ENCODE results near the gene CD300E.
"Not testable (repeated sequence)": the region's sequence is repeated elsewhere in the genome, so short reads cannot be mapped to it uniquely, and the experiment has no call there.

Gene CD300E

DNA sequence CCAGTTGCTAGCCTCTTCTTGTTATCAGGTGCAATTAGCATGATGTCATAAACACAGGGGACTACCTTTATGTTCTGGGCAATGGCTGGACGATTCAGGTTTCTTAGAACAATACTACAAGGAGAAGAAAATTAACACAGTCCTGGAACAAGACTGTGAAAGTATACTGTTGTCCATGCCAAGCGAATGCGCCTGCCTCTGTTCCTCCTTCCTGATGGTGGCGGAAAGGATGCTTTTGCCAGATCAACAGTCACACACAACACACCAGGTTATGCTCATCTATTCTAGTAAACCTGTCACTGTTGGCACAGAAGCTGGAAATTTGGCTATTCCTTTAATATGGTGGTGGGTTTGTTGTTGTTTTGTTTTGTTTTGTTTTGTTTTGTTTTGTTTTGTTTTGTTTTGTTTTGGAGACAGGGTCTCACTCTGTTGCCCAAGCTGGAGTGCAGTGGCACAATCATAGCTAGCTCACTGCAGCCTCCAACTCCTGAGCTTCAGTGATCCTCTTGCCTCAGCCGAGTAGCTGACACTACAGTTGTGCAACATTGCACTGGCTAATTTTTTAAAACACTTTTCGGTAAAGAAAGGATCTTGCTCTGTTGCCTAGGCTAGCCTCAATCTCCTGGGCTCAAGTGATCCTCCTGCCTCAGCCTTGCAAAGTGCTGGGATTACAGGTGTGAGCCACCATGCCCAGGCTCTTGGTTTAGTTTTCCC, 28.3 kb downstream of the CD300E start:
- H3K36me3 ChIP-seq (ENCODE audit: control insufficient read depth, insufficient read depth, low read length) = no peaks in the 10 kb centered on the region
- H3K4me3 ChIP-seq (ENCODE audit: low read length) = no peak overlapping the region
- H3K27me3 ChIP-seq (ENCODE audit: control insufficient read depth, insufficient read depth, low read length) = peaks cover 4% of the 10 kb centered on the region
- no peaks in the 10 kb centered on the region for H3K9me3 ChIP-seq (ENCODE audit: control insufficient read depth, low read length)
- H3K9ac ChIP-seq (ENCODE audit: low read length) = no peak overlapping the region
- no peaks in the 10 kb centered on the region for H3K4me1 ChIP-seq (ENCODE audit: control insufficient read depth, insufficient read depth, low read length)

DNA sequence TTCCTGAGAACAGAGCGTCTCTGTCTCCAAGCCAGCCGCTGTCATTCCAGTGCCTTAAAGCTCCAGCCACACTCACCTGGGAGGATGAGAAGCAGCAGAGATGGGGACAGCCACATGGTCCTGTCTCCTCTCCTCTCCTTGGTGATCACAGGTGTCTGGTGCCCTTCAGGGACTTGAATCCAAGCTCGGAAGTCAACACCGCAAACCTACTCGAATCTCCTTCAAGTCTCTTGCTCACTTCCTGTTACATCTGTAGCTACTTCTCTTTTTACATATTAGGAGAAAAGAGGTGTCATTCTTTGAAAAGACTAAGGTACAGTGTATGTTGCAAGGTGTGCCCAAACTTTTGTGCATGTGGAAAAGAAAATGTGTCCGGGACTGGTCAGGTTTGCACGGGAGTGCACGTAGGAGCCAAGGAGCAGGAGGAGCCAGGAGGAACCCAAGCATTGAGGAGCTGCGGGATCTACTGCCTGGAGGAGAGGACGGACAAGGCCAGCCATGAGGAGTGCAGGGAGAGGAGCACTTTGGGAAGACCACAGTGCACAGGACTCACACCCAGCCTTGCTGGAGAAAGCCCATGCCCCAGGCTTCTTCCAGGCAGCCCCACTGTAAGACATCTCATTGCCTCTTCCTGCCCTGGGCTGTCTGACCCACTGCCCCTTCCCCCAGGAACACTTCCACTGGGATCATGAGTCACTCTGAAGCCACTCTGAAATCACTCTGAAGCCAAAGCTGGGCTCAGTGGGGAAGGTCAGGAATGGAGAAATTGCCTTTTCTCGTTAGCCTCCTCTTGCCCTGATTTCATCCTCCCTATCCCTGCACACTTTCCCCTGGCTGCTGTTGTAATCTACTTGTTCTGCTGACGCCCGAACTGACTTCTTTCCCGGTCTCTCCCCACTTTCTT, 31.2 kb downstream of the CD300E start, which contains the start of gene CD300LD:
Gene CD300LD (minus strand): TSS at position 197 of the 904 bp plus-strand sequence. CDS start 81 bp downstream, at position 116.
- Histone ChIP-seq H3K36me3 (ENCODE audit: control insufficient read depth, insufficient read depth, low read length) (no peaks in the 10 kb centered on the region), H3K4me3 (ENCODE audit: low read length) (no peak within 1 kb of the TSS), H3K9ac (ENCODE audit: low read length) (no peak within 1 kb of the TSS), H3K4me1 (ENCODE audit: control insufficient read depth, insufficient read depth, low read length) (no peaks in the 10 kb centered on the region), H3K27me3 (ENCODE audit: control insufficient read depth, insufficient read depth, low read length) (no peaks in the 10 kb centered on the region), H3K9me3 (ENCODE audit: control insufficient read depth, low read length) (no peaks in the 10 kb centered on the region)

DNA sequence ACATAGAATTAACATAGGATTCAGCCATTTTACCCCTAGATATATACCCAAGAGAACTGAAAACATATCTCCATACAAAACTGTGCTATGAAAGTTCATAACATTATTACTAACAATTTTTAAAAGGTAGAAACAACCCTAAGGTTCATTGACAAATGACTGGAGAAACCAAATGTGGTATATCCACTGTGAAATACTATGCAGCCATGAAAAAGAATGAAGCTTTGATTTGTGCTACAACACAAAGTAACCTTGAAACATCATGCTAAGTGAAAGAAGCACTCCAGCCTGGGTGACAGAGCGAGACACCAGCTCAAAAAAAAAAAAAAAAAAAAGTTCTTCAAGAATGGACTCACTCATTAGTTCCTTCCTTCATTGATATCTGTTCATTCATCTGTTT, 32.0 kb downstream of the CD300E start:
- H3K36me3 ChIP-seq (ENCODE audit: control insufficient read depth, insufficient read depth, low read length) = no peaks in the 10 kb centered on the region
- H3K9me3 ChIP-seq (ENCODE audit: control insufficient read depth, low read length) = no peaks in the 10 kb centered on the region
- no peak overlapping the region for H3K9ac ChIP-seq (ENCODE audit: low read length)
- H3K4me3 ChIP-seq (ENCODE audit: low read length) = no peak overlapping the region
- H3K4me1 ChIP-seq (ENCODE audit: control insufficient read depth, insufficient read depth, low read length) = no peaks in the 10 kb centered on the region
- no peaks in the 10 kb centered on the region for H3K27me3 ChIP-seq (ENCODE audit: control insufficient read depth, insufficient read depth, low read length)

DNA sequence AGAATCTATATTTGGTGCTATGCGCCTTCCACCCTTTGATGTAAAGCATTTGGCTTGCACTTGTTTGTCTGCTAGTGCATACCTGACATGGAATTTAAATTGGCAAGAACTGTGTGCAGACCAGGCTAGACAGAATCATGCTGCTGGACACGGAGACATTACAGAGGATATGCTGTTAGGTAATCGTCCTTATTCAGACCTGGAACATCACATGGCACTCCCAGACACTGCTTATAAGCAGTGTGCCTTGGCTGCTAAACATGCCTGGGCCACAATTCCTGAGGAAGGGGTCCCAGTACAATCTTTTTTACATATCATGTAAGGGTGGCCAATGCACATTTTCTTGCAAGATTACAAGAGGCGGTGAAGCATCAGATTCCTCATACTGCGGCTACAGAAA, 37.8 kb downstream of the CD300E start:
- no peak overlapping the region for H3K9ac ChIP-seq (ENCODE audit: low read length)
- H3K4me1 ChIP-seq (ENCODE audit: control insufficient read depth, insufficient read depth, low read length) = no peaks in the 10 kb centered on the region

DNA sequence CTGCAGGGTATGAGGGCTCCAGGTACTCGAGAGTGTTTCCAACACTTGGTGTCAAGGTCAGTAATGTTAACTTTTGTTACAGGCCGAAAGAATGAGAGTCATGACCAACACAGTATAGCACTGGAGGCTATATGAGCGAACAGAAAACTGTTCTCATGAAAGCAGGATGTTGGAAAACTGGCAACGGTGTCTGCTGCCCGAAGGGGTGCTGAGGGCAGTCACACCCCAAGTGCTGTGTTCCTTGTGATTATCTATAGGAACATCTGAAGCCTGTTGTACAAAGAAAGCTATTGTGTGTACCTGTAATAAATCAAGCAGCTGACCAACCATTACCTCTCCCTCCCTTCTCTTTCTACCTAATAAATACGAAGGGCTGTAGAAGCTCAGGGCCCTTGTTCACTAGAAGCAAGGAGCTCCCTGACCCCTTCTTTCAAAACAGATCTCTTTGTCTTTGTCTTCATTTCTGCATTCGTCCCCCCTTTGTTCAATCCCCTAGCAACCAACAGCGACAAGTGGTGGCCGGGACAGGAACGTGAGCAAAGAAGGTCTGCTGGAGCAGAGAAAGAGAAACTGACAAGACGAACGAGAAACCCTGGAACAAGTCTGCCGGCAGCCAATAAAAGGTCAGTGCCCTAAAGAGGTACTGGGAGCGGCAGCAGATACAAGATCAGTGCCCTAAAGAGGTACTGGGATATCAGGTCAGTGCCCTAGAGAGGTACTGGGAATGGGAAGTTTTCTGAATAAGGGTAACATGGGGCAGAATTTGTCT, 39.1 kb downstream of the CD300E start:
- Histone ChIP-seq H3K27me3 (ENCODE audit: control insufficient read depth, insufficient read depth, low read length) (no peaks in the 10 kb centered on the region), H3K9me3 (ENCODE audit: control insufficient read depth, low read length) (no peaks in the 10 kb centered on the region), H3K36me3 (ENCODE audit: control insufficient read depth, insufficient read depth, low read length) (no peaks in the 10 kb centered on the region), H3K4me3 (ENCODE audit: low read length) (no peak overlapping the region), H3K9ac (ENCODE audit: low read length) (no peak overlapping the region), H3K4me1 (ENCODE audit: control insufficient read depth, insufficient read depth, low read length) (no peaks in the 10 kb centered on the region)

More for the DNA sequence above, 37.8 kb downstream of the CD300E start:
- Histone ChIP-seq H3K4me3 (ENCODE audit: low read length) (no peak overlapping the region), H3K36me3 (ENCODE audit: control insufficient read depth, insufficient read depth, low read length) (no peaks in the 10 kb centered on the region), H3K9me3 (ENCODE audit: control insufficient read depth, low read length) (no peaks in the 10 kb centered on the region), H3K27me3 (ENCODE audit: control insufficient read depth, insufficient read depth, low read length) (no peaks in the 10 kb centered on the region)

DNA sequence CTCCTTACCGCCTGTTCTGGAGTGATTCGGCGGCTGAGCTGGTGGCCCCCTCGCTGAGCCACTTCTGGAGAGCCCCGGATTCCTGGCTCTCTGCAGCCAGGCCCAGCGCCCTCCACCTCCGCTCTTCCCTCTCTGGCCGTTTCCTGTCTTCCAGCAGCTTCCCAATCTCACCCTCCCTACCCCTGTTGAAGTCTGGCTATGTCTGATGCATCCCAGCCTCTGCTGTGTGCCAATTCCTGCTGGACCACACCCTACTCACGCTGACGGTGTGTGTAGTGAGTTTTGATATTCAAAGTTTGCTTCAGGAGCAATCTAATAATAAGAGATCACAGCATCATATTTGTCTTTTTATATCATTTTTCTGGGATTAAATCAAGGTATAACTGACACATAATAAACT, 40.9 kb downstream of the CD300E start:
- Histone ChIP-seq H3K9ac (ENCODE audit: low read length) (no peak overlapping the region), H3K4me3 (ENCODE audit: low read length) (no peak overlapping the region), H3K4me1 (ENCODE audit: control insufficient read depth, insufficient read depth, low read length) (no peaks in the 10 kb centered on the region), H3K9me3 (ENCODE audit: control insufficient read depth, low read length) (no peaks in the 10 kb centered on the region), H3K36me3 (ENCODE audit: control insufficient read depth, insufficient read depth, low read length) (no peaks in the 10 kb centered on the region), H3K27me3 (ENCODE audit: control insufficient read depth, insufficient read depth, low read length) (no peaks in the 10 kb centered on the region)

DNA sequence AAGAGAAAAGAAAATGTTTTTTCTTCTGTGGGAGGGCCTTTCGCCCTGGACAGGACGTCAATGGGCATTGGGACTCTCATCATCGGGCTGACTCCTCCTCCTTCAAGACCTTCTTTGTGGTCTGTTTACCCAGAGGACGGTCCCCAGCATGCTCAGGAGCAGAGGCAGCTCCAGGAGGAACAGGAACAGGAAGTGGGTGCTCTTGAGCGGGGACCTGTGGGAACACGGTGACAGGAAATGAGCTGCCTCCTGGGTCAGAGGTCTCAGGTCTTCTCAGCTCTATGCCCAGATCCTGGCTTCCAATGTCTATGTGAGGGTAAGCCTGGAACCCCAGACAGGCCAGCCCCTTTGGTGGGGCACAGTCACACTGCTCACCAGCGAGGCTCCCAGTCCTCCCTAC, 43.6 kb downstream of the CD300E start:
- Histone ChIP-seq H3K36me3 (ENCODE audit: control insufficient read depth, insufficient read depth, low read length) (no peaks in the 10 kb centered on the region), H3K27me3 (ENCODE audit: control insufficient read depth, insufficient read depth, low read length) (no peaks in the 10 kb centered on the region), H3K9me3 (ENCODE audit: control insufficient read depth, low read length) (no peaks in the 10 kb centered on the region), H3K4me1 (ENCODE audit: control insufficient read depth, insufficient read depth, low read length) (no peaks in the 10 kb centered on the region), H3K4me3 (ENCODE audit: low read length) (no peak overlapping the region), H3K9ac (ENCODE audit: low read length) (no peak overlapping the region)

DNA sequence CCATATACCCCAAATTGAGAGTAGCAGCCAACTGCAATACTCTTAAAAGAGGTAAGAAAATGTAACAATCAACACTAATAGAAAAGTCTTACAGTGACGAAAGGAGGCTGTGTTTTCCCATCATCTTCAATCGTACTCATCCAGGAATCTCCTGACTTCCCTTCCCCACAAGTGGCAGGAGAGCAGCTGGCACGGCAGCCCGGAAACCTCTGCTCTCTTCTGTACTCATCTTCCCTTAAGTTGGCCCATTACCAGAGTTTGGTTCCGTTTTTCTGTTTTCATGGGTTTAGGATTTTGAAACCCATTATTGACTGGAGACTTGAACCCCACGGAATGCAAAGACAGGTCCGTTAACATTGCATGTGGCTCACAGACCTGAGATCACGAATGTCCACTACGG, 44.6 kb downstream of the CD300E start:
- Histone ChIP-seq H3K9ac (ENCODE audit: low read length) (no peak overlapping the region), H3K4me3 (ENCODE audit: low read length) (no peak overlapping the region), H3K4me1 (ENCODE audit: control insufficient read depth, insufficient read depth, low read length) (no peaks in the 10 kb centered on the region), H3K9me3 (ENCODE audit: control insufficient read depth, low read length) (no peaks in the 10 kb centered on the region), H3K27me3 (ENCODE audit: control insufficient read depth, insufficient read depth, low read length) (no peaks in the 10 kb centered on the region), H3K36me3 (ENCODE audit: control insufficient read depth, insufficient read depth, low read length) (no peaks in the 10 kb centered on the region)

DNA sequence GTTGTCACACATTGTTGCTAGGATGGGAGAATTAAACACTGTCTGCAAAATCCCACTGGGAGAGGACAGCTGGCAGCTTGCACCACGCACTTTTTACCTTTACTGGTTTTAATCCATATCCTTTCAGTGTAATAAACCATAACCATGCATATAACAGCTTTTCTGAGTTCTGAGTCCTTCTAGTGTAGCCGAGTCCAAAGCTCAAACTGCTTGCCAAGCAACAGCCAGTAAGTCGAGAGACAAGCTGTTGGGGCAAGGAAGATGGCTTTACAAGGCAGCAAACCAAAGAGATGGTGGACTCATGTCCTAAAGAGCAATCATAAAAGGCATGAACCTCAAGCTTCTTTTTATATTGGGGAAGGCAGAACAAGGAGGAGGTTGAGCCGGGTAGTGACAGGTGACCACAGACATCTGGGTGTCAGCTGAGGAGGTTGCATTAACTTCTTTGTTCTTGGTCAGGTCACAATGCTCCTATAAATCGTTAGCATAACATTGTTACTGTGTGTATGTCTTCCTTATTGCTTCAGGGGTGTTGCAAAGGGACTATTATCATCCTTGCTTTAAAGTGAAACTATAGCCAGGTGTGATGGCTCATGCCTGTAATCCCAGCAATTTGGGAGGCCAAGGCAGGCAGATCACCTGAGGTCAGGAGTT, 48.9 kb downstream of the CD300E start:
- H3K4me3 ChIP-seq (ENCODE audit: low read length) = no peak overlapping the region
- H3K4me1 ChIP-seq (ENCODE audit: control insufficient read depth, insufficient read depth, low read length) = no peaks in the 10 kb centered on the region
- H3K36me3 ChIP-seq (ENCODE audit: control insufficient read depth, insufficient read depth, low read length) = no peaks in the 10 kb centered on the region
- no peaks in the 10 kb centered on the region for H3K27me3 ChIP-seq (ENCODE audit: control insufficient read depth, insufficient read depth, low read length)
- H3K9me3 ChIP-seq (ENCODE audit: control insufficient read depth, low read length) = no peaks in the 10 kb centered on the region
- no peak overlapping the region for H3K9ac ChIP-seq (ENCODE audit: low read length)

DNA sequence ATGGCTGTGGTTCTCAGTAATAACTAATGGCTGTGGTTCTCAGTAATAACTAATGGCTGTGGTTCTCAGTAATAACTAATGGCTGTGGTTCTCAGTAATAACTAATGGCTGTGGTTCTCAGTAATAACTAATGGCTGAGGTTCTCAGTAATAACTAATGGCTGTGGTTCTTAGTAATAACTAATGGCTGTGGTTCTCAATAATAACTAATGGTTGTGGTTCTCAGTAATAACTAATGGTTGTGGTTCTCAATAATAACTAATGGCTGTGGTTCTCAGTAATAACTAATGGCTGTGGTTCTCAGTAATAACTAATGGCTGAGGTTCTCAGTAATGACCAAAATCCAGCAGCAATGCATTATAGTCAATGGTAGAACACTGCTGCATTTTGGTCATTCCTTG, 49.9 kb downstream of the CD300E start:
- H3K4me1 ChIP-seq (ENCODE audit: control insufficient read depth, insufficient read depth, low read length); H3K27me3 ChIP-seq (ENCODE audit: control insufficient read depth, insufficient read depth, low read length); H3K9me3 ChIP-seq (ENCODE audit: control insufficient read depth, low read length); H3K4me3 ChIP-seq (ENCODE audit: low read length); H3K9ac ChIP-seq (ENCODE audit: low read length); H3K36me3 ChIP-seq (ENCODE audit: control insufficient read depth, insufficient read depth, low read length): not testable (repeated sequence)

DNA sequence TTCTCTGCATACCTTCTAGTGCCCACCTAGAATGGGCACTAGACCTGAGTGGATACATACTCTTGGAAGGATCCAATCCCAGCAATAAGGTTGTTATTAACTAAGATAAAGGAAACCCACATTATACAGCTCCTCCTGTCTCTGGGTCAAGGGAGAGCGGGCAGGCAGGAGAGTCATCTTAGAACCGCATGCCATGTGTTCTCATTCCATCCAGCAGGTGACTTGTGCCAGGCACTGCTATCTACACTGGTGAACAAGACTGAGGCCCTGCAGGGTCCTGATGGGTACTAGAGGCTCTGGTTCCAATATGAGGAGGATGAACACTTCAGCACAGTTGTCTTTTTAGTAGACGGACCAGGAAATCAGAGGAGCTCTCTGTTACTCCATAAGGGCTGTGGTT, 50.4 kb downstream of the CD300E start:
- Histone ChIP-seq H3K9ac (ENCODE audit: low read length) (no peak overlapping the region), H3K9me3 (ENCODE audit: control insufficient read depth, low read length) (no peaks in the 10 kb centered on the region), H3K36me3 (ENCODE audit: control insufficient read depth, insufficient read depth, low read length) (no peaks in the 10 kb centered on the region), H3K27me3 (ENCODE audit: control insufficient read depth, insufficient read depth, low read length) (no peaks in the 10 kb centered on the region), H3K4me3 (ENCODE audit: low read length) (no peak overlapping the region), H3K4me1 (ENCODE audit: control insufficient read depth, insufficient read depth, low read length) (no peaks in the 10 kb centered on the region)

All from mucosa of stomach (tissue), 1 donor.